SK-N-SH treated with all-trans-retinoic acid at 6 μM for 48 hours (cell line): ENCODE results near the gene STIP1.

ENCODE experiments used
- ATAC-seq: fragments of 200-7000 bp; cut with Tn5 transposase; 3 replicates; pipeline ENCODE4 v1.9.1; 2020; ENCODE audit warnings: mild to moderate bottlenecking, moderate library complexity
- ARNTL ChIP-seq: fragments of 450-650 bp; formaldehyde crosslinking; IDR thresholded peaks from 2 replicates; pipeline ENCODE4 v1.5.0; 2020; ENCODE audit warnings: low read depth, mild to moderate bottlenecking, moderate library complexity, borderline replicate concordance
- BACH2 ChIP-seq: fragments of 250-450 bp; sonication (Bioruptor Pico); IDR thresholded peaks from 2 replicates; pipeline ENCODE4 v1.9.0; 2021; ENCODE audit warnings: mild to moderate bottlenecking, borderline replicate concordance
- CREB5 ChIP-seq: fragments of 250-450 bp; sonication (Bioruptor Pico); IDR thresholded peaks from 2 replicates; pipeline ENCODE4 v1.5.1; 2020; ENCODE audit warnings: low read depth, mild to moderate bottlenecking, moderate library complexity
- CSDC2 ChIP-seq: fragments of 250-450 bp; sonication (Bioruptor Pico); IDR thresholded peaks from 2 replicates; pipeline ENCODE4 v1.5.0; 2020; ENCODE audit warnings: mild to moderate bottlenecking, moderate library complexity
- ESRRG ChIP-seq: fragments of 250-450 bp; sonication (Bioruptor Pico); IDR thresholded peaks from 2 replicates; pipeline ENCODE4 v1.6.1; 2021; ENCODE audit warnings: mild to moderate bottlenecking
- GLIS3 ChIP-seq: fragments of 250-450 bp; sonication (Bioruptor Pico); IDR thresholded peaks from 2 replicates; pipeline ENCODE4 v1.5.0; 2020; ENCODE audit warnings: mild to moderate bottlenecking, moderate library complexity
- ISL1 ChIP-seq: fragments of 250-450 bp; sonication (Bioruptor Pico); IDR thresholded peaks from 2 replicates; pipeline ENCODE4 v2.1.2; 2022; ENCODE audit warnings: mild to moderate bottlenecking, moderate library complexity
- OSR1 ChIP-seq: fragments of 250-450 bp; sonication (Bioruptor Pico); IDR thresholded peaks from 2 replicates; pipeline ENCODE4 v1.8.0; 2022; ENCODE audit warnings: moderate library complexity, mild to moderate bottlenecking, inconsistent platforms
- POU6F1 ChIP-seq: fragments of 250-450 bp; sonication (Bioruptor Pico); IDR thresholded peaks from 2 replicates; pipeline ENCODE4 v1.8.0; 2021; ENCODE audit warnings: low read depth, mild to moderate bottlenecking, moderate library complexity, borderline replicate concordance
- PPARA ChIP-seq: fragments of 250-450 bp; sonication (Bioruptor Pico); IDR thresholded peaks from 2 replicates; pipeline ENCODE4 v1.5.0; 2020; ENCODE audit warnings: mild to moderate bottlenecking, borderline replicate concordance
- RARB ChIP-seq: fragments of 250-450 bp; sonication (Bioruptor Pico); IDR thresholded peaks from 2 replicates; pipeline ENCODE4 v1.8.0; 2021; ENCODE audit warnings: mild to moderate bottlenecking, moderate library complexity
- TCF4 ChIP-seq: fragments of 250-450 bp; sonication (Bioruptor Pico); IDR thresholded peaks from 2 replicates; pipeline ENCODE4 v1.8.0; 2021; ENCODE audit warnings: mild to moderate bottlenecking, moderate library complexity, borderline replicate concordance
- TOX ChIP-seq: fragments of 250-450 bp; sonication (Bioruptor Pico); IDR thresholded peaks from 2 replicates; pipeline ENCODE4 v1.8.0; 2021; ENCODE audit warnings: mild to moderate bottlenecking, moderate library complexity, borderline replicate concordance
- ZC3H10 ChIP-seq: fragments of 250-450 bp; sonication (Bioruptor Pico); IDR thresholded peaks from 2 replicates; pipeline ENCODE4 v1.5.1; 2021; ENCODE audit warnings: mild to moderate bottlenecking, moderate library complexity
- ZFP3 ChIP-seq: fragments of 250-450 bp; sonication (Bioruptor Pico); IDR thresholded peaks from 2 replicates; pipeline ENCODE4 v1.5.0; 2020; ENCODE audit warnings: mild to moderate bottlenecking, moderate library complexity
- ZFP30 ChIP-seq: fragments of 450-650 bp; formaldehyde crosslinking; IDR thresholded peaks from 2 replicates; pipeline ENCODE4 v1.5.0; 2022; ENCODE audit warnings: mild to moderate bottlenecking, moderate library complexity
- ZNF565 ChIP-seq: fragments of 450-650 bp; formaldehyde crosslinking; conservative IDR thresholded peaks from 2 replicates; pipeline ENCODE4 v1.5.0; 2020; ENCODE audit warnings: low read depth, mild to moderate bottlenecking, moderate library complexity
- ZNF70 ChIP-seq: fragments of 450-650 bp; formaldehyde crosslinking; IDR thresholded peaks from 2 replicates; pipeline ENCODE4 v1.5.0; 2020; ENCODE audit warnings: mild to moderate bottlenecking, moderate library complexity
- ZNF8 ChIP-seq: fragments of 450-650 bp; formaldehyde crosslinking; IDR thresholded peaks from 2 replicates; pipeline ENCODE4 v1.5.0; 2020; ENCODE audit warnings: mild to moderate bottlenecking, moderate library complexity
- TF ChIP-seq, protein P1 (sequence below): fragments of 250-450 bp; sonication (Bioruptor Pico); IDR thresholded peaks from 2 replicates; pipeline ENCODE4 v1.5.0; 2020; ENCODE audit warnings: mild to moderate bottlenecking, moderate library complexity
- TF ChIP-seq, protein P2 (sequence below): fragments of 250-450 bp; sonication (Bioruptor Pico); IDR thresholded peaks from 2 replicates; pipeline ENCODE4 v1.8.0; 2020; ENCODE audit warnings: mild to moderate bottlenecking, moderate library complexity, borderline replicate concordance

Gene STIP1

DNA sequence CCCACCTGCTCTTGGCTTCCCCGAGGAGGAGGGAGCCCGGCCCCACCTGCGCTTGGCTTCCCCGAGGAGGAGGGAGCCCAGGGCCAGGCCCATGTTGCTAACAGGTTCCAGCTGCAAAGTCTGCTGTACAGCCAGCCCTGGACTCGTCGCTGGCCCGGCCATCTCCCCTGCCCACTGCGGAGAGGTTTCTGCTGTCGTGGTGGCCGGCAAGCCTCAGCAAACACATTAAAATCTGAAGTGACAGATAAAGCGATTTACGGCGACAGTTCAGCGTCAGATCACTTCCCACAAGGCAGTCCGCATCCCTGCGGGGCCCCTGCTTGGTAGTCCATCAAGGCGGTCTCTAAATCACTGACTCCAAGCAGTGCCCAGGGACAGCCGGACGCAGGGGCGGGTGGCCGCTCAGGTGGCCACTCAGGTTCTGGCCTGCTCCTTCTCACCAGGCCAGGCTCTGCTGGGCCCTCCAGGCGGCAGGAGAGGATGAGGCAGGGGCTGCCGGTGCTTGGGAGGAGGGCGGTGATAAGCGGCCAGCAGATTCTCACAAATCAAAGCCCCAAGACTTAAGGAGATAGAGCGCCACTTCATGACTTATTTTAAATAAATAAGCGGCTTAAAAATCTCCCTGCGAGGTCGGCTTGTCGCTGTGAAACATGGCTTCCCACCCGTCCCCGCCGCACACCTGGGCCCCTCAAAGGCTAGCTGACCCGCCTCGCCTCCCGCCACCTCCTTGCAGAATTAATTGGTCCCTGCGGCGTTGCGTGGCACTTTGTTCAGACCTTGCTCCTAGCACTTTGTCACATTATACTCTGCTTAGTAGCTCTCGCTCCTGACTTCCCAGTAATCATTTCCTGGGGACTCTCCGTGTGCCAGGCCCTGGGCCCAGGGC lies 41.1 kb upstream of the STIP1 start:
- no peak; the same call in 2 of the 3 replicates for ATAC-seq
- TF ChIP-seq ARNTL (no peak), PPARA (CRISPR knock-in tag) (no peak), TOX (no peak), RARB (CRISPR knock-in tag) (no peak)

DNA sequence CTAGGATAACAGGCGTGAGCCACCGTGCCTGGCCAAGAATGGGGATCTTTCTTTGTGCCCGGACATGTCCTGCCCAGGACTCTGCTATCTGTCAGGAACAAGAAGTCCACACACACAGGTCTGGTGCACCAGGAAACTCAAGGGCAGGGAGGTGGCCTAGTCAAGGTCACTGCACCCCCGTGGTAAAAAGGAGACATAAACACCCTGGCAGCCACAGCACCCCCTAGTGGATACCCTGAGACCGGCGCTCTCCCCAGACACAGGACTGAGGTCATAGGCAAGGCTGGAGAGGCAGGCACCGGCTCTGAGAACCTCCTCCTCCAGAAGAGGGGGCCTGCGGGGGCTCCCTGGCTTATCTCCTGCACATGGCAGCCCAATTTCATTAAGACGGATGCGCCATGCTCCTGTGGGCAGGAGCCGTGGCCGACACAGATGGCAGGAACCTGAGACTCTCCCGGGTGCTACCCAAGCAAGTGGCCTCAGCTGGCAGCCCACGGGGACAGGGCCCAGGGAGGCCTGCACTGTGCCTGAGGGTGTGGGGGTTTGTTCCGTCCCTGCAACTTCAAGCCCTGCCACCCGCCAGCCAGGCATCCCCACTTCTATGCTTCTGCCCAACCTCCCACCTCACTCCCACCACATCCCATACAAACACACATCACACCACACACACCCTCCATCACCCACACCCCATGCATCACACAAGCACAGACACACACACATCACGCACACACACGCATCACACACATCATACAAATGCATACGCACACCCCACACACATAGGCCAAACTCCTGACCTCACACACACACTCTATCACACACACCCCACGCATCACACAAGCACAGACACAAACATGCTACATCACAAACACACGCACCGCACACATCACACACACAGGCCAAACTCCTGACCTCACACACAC lies 39.7 kb upstream of the STIP1 start:
- ATAC-seq = peak; percentile 66
- TF ChIP-seq, protein P1, sequence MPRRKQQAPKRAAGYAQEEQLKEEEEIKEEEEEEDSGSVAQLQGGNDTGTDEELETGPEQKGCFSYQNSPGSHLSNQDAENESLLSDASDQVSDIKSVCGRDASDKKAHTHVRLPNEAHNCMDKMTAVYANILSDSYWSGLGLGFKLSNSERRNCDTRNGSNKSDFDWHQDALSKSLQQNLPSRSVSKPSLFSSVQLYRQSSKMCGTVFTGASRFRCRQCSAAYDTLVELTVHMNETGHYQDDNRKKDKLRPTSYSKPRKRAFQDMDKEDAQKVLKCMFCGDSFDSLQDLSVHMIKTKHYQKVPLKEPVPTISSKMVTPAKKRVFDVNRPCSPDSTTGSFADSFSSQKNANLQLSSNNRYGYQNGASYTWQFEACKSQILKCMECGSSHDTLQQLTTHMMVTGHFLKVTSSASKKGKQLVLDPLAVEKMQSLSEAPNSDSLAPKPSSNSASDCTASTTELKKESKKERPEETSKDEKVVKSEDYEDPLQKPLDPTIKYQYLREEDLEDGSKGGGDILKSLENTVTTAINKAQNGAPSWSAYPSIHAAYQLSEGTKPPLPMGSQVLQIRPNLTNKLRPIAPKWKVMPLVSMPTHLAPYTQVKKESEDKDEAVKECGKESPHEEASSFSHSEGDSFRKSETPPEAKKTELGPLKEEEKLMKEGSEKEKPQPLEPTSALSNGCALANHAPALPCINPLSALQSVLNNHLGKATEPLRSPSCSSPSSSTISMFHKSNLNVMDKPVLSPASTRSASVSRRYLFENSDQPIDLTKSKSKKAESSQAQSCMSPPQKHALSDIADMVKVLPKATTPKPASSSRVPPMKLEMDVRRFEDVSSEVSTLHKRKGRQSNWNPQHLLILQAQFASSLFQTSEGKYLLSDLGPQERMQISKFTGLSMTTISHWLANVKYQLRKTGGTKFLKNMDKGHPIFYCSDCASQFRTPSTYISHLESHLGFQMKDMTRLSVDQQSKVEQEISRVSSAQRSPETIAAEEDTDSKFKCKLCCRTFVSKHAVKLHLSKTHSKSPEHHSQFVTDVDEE = 0 out of 2 replicates have a peak, but pooled peaks have one; percentile 63
- no peak for TF ChIP-seq BACH2
- peak; percentile 70; the same call in 1 of the 2 replicates for TF ChIP-seq TCF4
- TF ChIP-seq ARNTL = no peak

DNA sequence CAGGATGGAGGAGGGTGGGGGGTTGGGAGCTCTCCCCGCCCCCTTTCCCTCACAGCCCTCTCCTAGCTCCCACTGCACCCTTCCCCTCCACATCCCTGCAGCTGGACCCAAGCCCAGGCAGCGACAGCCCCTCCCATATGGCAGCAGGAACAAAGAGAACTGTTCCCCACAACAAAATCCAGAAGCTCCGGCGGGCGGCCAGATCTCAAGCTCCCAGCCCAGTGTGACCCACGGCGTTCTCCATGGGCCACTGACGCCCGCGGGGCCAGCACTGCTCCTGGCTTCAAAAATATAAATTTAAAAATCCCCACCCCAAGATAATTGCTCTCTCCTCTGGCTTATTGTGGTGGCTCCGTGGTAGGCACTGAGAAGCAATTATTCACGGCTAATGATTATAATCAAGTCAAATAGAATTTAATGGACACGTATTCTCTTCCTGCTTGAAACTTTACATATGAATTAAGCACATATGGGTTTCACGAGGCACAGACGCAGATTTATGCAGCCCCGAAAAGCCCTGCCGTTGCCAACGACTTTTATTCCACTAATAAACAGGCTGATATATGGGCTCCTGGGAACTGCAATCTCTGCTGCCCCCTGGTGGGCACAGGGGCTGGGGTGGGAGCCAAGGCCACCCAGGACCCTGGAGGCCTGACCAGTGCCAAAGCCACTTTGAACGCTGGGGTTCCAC lies 37.6 kb upstream of the STIP1 start:
- ATAC-seq = peak; percentile 81
- TF ChIP-seq GLIS3 (CRISPR knock-in tag) (no peak), TCF4 (peak; percentile 50; the same call in 1 of the 2 replicates)

GRCh38 chr11:64148917-64149617 lies 36.9 kb upstream of the STIP1 start:
- ATAC-seq = no peak
- TF ChIP-seq TCF4 (no peak), GLIS3 (CRISPR knock-in tag) (no peak), BACH2 (no peak), CREB5 (CRISPR knock-in tag) (no peak), OSR1 (CRISPR knock-in tag) (no peak), CSDC2 (CRISPR knock-in tag) (no peak), ISL1 (CRISPR knock-in tag) (no peak), POU6F1 (CRISPR knock-in tag) (no peak), ZNF565 (CRISPR knock-in tag) (no peak), ZFP30 (CRISPR knock-in tag) (no peak), ZNF70 (CRISPR knock-in tag) (no peak), ARNTL (no peak), ZNF8 (CRISPR knock-in tag) (no peak), ZFP3 (CRISPR knock-in tag) (no peak), ESRRG (CRISPR knock-in tag) (no peak), TOX (no peak), ZC3H10 (CRISPR knock-in tag) (no peak)
- TF ChIP-seq, protein P1 = no peak
- TF ChIP-seq, protein P2, sequence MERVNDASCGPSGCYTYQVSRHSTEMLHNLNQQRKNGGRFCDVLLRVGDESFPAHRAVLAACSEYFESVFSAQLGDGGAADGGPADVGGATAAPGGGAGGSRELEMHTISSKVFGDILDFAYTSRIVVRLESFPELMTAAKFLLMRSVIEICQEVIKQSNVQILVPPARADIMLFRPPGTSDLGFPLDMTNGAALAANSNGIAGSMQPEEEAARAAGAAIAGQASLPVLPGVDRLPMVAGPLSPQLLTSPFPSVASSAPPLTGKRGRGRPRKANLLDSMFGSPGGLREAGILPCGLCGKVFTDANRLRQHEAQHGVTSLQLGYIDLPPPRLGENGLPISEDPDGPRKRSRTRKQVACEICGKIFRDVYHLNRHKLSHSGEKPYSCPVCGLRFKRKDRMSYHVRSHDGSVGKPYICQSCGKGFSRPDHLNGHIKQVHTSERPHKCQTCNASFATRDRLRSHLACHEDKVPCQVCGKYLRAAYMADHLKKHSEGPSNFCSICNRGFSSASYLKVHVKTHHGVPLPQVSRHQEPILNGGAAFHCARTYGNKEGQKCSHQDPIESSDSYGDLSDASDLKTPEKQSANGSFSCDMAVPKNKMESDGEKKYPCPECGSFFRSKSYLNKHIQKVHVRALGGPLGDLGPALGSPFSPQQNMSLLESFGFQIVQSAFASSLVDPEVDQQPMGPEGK (CRISPR knock-in tag) = no peak
